ENCODE results near the gene NME7. TPM values are rescaled to one million over a fixed set of nuclear protein-coding genes. Genes with fewer than 3 reads are reported as not detected.

Gene NME7
- total and polyA plus RNA-seq, 4 donors, result 6.2 to 43.7 (median 18.0) TPM

DNA sequence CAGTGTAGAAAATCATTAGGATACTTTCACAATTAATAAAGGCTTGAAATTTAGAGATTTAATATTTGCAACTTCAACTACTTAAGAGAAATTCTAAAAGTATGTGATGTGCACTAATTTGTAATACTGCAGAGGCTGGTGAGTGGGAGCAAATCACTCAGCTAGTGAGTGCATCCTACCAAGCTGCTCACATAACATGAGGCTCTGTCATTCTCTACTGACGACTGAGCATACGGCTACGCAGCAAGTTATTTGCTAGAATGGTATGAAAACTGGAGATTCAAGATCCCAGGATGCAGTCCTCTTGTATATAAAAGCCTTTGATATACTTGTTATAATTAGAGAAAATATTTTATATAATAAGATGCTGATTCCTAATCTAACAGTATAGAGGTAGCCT lies 171.0 kb downstream of the NME7 start:
- Histone ChIP-seq H3K36me3 (ENCODE audit: control insufficient read depth in 4 of 4, insufficient read depth in 4 of 4, low read length in 4 of 4) (no peaks in the 10 kb centered on the region), H3K4me3 (no peak overlapping the region), H3K27me3 (ENCODE audit: control insufficient read depth in 3 of 3, insufficient read depth in 3 of 3, low read length in 2 of 3) (no peaks in the 10 kb centered on the region), H3K4me1 (ENCODE audit: control insufficient read depth in 5 of 5, insufficient read depth in 5 of 5, low read length in 5 of 5) (peaks cover 0 to 6% (median 0%) of the 10 kb centered on the region in 5 donors), H3K27ac (ENCODE audit: low read depth in 1 of 2, low read length in 1 of 2) (no peak overlapping the region), H3K9ac (ENCODE audit: insufficient read depth in 1 of 2, low read length in 2 of 2) (no peak overlapping the region), H3K9me3 (ENCODE audit: control insufficient read depth in 4 of 4, insufficient read depth in 3 of 4, low read length in 3 of 4) (no peaks in the 10 kb centered on the region)
- TF ChIP-seq, protein P1, sequence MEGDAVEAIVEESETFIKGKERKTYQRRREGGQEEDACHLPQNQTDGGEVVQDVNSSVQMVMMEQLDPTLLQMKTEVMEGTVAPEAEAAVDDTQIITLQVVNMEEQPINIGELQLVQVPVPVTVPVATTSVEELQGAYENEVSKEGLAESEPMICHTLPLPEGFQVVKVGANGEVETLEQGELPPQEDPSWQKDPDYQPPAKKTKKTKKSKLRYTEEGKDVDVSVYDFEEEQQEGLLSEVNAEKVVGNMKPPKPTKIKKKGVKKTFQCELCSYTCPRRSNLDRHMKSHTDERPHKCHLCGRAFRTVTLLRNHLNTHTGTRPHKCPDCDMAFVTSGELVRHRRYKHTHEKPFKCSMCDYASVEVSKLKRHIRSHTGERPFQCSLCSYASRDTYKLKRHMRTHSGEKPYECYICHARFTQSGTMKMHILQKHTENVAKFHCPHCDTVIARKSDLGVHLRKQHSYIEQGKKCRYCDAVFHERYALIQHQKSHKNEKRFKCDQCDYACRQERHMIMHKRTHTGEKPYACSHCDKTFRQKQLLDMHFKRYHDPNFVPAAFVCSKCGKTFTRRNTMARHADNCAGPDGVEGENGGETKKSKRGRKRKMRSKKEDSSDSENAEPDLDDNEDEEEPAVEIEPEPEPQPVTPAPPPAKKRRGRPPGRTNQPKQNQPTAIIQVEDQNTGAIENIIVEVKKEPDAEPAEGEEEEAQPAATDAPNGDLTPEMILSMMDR (IDR thresholded peaks at IDR 0.05; ENCODE audit: control extremely low read depth, extremely low read depth), result no peak
- WGBS, 2 donors, result 96 to 99% methylated on average over 3 of the region's 3 CpGs
- ATAC-seq (ENCODE audit: insufficient read depth, low FRiP score), result no peak
- DNase-seq, result no peak

DNA sequence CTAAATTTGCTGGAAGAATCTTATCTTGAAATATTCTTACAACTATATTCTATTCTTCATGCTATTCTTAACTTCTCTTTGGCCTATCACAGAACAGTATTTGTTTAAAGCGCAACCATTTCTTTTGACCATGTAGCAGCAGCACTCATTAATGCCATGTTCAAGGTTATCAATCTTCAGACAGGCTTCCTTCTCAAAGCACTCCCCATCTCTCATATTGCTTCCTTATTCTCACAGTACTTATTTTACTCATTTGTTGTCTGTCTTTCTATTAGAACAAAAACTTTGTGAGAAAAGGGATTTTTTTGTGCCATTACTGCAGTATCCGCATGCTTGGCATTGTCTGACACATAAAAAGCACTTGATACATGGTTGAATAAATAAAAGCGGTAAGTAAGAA lies 171.4 kb downstream of the NME7 start:
- ATAC-seq (ENCODE audit: insufficient read depth, low FRiP score) (no peak), DNase-seq (no peak)
- 87 to 95% methylated on average over 3 of the region's 3 CpGs for WGBS, 2 donors
- TF ChIP-seq, protein P1 (IDR thresholded peaks at IDR 0.05; ENCODE audit: control extremely low read depth, extremely low read depth), result no peak
- no peaks in the 10 kb centered on the region for H3K27me3 ChIP-seq (ENCODE audit: control insufficient read depth in 3 of 3, insufficient read depth in 3 of 3, low read length in 2 of 3)
- H3K4me3 ChIP-seq, result no peak overlapping the region
- H3K27ac ChIP-seq (ENCODE audit: low read depth in 1 of 2, low read length in 1 of 2), result no peak overlapping the region
- H3K36me3 ChIP-seq (ENCODE audit: control insufficient read depth in 4 of 4, insufficient read depth in 4 of 4, low read length in 4 of 4), result no peaks in the 10 kb centered on the region
- no peaks in the 10 kb centered on the region for H3K9me3 ChIP-seq (ENCODE audit: control insufficient read depth in 4 of 4, insufficient read depth in 3 of 4, low read length in 3 of 4)
- H3K9ac ChIP-seq (ENCODE audit: insufficient read depth in 1 of 2, low read length in 2 of 2), result no peak overlapping the region
- peaks cover 0 to 6% (median 0%) of the 10 kb centered on the region in 5 donors for H3K4me1 ChIP-seq (ENCODE audit: control insufficient read depth in 5 of 5, insufficient read depth in 5 of 5, low read length in 5 of 5)

DNA sequence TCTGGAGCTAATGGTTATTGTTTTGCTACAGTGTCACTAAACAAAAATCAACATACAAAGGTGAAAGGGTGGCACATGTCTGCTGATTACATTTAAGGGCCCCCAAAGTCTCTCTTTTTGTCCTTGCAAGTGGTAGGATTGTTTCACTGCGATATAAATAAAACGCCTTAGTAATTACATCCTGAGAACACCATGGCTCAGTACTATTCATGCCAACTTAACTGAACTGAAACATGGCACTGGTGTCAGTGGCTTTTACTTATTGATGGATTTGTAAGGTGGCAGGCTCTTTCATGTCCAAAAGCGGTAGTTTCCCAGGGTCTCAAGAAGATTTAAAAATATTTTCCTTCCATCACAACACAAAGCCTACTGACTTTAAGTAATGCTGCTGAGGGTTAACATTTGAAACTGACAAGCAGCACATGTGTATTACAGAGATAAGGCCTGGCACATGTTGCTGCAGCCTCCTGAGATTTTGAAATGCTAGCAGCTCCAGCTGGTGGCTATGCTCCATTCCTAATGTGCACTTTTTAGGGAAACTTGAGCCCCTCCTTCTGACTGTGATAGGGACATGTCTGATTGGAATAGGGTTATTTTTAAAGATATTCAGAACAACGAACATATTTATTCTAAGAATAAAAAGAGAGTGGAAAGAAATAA lies 174.3 kb downstream of the NME7 start:
- Histone ChIP-seq H3K27me3 (ENCODE audit: control insufficient read depth in 3 of 3, insufficient read depth in 3 of 3, low read length in 2 of 3) (no peaks in the 10 kb centered on the region), H3K4me3 (no peak overlapping the region), H3K36me3 (ENCODE audit: control insufficient read depth in 4 of 4, insufficient read depth in 4 of 4, low read length in 4 of 4) (no peaks in the 10 kb centered on the region), H3K9me3 (ENCODE audit: control insufficient read depth in 4 of 4, insufficient read depth in 3 of 4, low read length in 3 of 4) (no peaks in the 10 kb centered on the region), H3K9ac (ENCODE audit: insufficient read depth in 1 of 2, low read length in 2 of 2) (no peak overlapping the region), H3K4me1 (ENCODE audit: control insufficient read depth in 5 of 5, insufficient read depth in 5 of 5, low read length in 5 of 5) (peaks cover 0 to 6% (median 0%) of the 10 kb centered on the region in 5 donors), H3K27ac (ENCODE audit: low read depth in 1 of 2, low read length in 1 of 2) (peak overlapping the region in 1 of 2 donors; percentile 10)
- DNase-seq (peak; percentile 66 to 88 (median 88)), ATAC-seq (ENCODE audit: insufficient read depth, low FRiP score) (no peak)
- TF ChIP-seq, protein P1 (IDR thresholded peaks at IDR 0.05; ENCODE audit: control extremely low read depth, extremely low read depth), result no peak
- 41 to 50% methylated on average over 4 of the region's 4 CpGs for WGBS, 2 donors

DNA sequence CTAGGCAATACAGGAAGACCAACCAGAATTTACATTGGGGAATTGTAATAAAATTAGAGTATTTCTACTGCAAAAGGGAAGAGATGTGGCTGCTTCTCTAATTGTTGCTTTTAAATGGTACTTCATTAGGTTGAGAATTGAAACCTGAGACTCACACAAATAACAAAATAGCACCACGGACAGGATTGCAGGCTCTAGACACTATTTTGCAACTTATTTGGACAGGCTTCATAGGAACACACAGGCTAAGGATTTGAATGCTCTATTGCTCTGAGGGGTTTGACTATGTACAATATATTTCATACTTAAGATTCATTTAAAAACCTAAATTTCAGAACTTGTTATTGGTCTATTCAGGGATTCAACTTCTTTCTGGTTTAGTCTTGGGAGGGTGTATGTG lies 181.5 kb downstream of the NME7 start:
- no peak overlapping the region for H3K27ac ChIP-seq (ENCODE audit: low read depth in 1 of 2, low read length in 1 of 2)
- H3K27me3 ChIP-seq (ENCODE audit: control insufficient read depth in 3 of 3, insufficient read depth in 3 of 3, low read length in 2 of 3), result no peaks in the 10 kb centered on the region
- TF ChIP-seq, protein P1 (IDR thresholded peaks at IDR 0.05; ENCODE audit: control extremely low read depth, extremely low read depth), result no peak
- ATAC-seq (ENCODE audit: insufficient read depth, low FRiP score), result no peak
- H3K4me3 ChIP-seq, result no peak overlapping the region
- H3K36me3 ChIP-seq (ENCODE audit: control insufficient read depth in 4 of 4, insufficient read depth in 4 of 4, low read length in 4 of 4), result no peaks in the 10 kb centered on the region
- H3K9ac ChIP-seq (ENCODE audit: insufficient read depth in 1 of 2, low read length in 2 of 2), result no peak overlapping the region
- 50 to 69% methylated on average over 1 of the region's 1 CpG for WGBS, 2 donors
- H3K9me3 ChIP-seq (ENCODE audit: control insufficient read depth in 4 of 4, insufficient read depth in 3 of 4, low read length in 3 of 4), result no peaks in the 10 kb centered on the region
- peak in 2 of 3 donors; percentile 15 to 53 for DNase-seq
- H3K4me1 ChIP-seq (ENCODE audit: control insufficient read depth in 5 of 5, insufficient read depth in 5 of 5, low read length in 5 of 5), result peaks cover 0 to 2% (median 0%) of the 10 kb centered on the region in 5 donors

All from lung (tissue), 12 donors.